IMR-90 (cell line): ENCODE data around the gene RAI2. TPM values are rescaled to one million over a fixed set of nuclear protein-coding genes. Genes with fewer than 3 reads are reported as not detected.

Source experiments
- ATAC-seq: fragments of 200-7000 bp; cut with Tn5 transposase; 2 replicates; pipeline ENCODE4 v1.9.1; 2020; ENCODE audit warnings: low read depth, mild to moderate bottlenecking, moderate library complexity
- BruUV-seq: library from RNA; stranded (reverse); fragments of 400-500 nt; replicated peaks from 2 replicates; lab custom pipeline; 2021; lab: Mats Ljungman, UMichigan
- CTCF ChIA-PET: fragments of 300-600 bp; formaldehyde crosslinking; extraction: SDS; loops from one replicate; lab custom pipeline; 2021; ENCODE audit warnings: antibody characterized with exemption; lab: Yijun Ruan, JAX
- POLR2A ChIA-PET: fragments of 300-600 bp; sonication (Branson Sonifier 250); formaldehyde crosslinking; loops from one replicate; lab custom pipeline; 2022; ENCODE audit warnings: antibody characterized with exemption; ENCODE audit not compliant: unreplicated experiment; lab: Charles Lee
- DNase-seq: peaks from one replicate; pipeline ENCODE4 v3.0.0; 2013
- H2AFZ ChIP-seq: replicated peaks from 2 replicates; pipeline ENCODE3; 2013; ENCODE audit warnings: low read length, mild to moderate bottlenecking; ENCODE audit not compliant: poor library complexity
- H2AK5ac ChIP-seq: 2 replicates; pipeline ENCODE4 v1.6.1; 2013; ENCODE audit warnings: low read depth, low read length, inconsistent platforms
- H2AK9ac ChIP-seq: replicated peaks from 2 replicates; pipeline ENCODE3; 2013; ENCODE audit warnings: mild to moderate bottlenecking, low read depth, low read length, moderate library complexity; ENCODE audit not compliant: poor library complexity
- H2BK120ac ChIP-seq: 2 replicates; pipeline ENCODE4 v1.6.1; 2013; ENCODE audit warnings: low read depth, low read length, inconsistent platforms
- H2BK15ac ChIP-seq: 3 replicates; pipeline ENCODE4 v1.6.1; 2013; ENCODE audit warnings: low read depth, low read length, inconsistent platforms
- H2BK20ac ChIP-seq: 2 replicates; pipeline ENCODE4 v1.6.1; 2013; ENCODE audit warnings: low read depth, mild to moderate bottlenecking, inconsistent platforms, low read length, moderate library complexity
- H2BK5ac ChIP-seq: 2 replicates; pipeline ENCODE4 v1.6.1; 2013; ENCODE audit warnings: mild to moderate bottlenecking, low read depth, low read length, inconsistent platforms; ENCODE audit not compliant: poor library complexity, severe bottlenecking
- H3K14ac ChIP-seq: replicated peaks from 2 replicates; pipeline ENCODE4 v1.6.1; 2013; ENCODE audit warnings: low read depth, low read length, inconsistent platforms
- H3K18ac ChIP-seq: 2 replicates; pipeline ENCODE4 v1.6.1; 2013; ENCODE audit warnings: low read depth, low read length, control low read depth
- H3K23ac ChIP-seq: 2 replicates; pipeline ENCODE4 v1.6.1; 2013; ENCODE audit warnings: low read depth, low read length, inconsistent platforms
- H3K27ac ChIP-seq: 2 replicates; pipeline ENCODE4 v1.5.1; 2013; ENCODE audit warnings: mild to moderate bottlenecking, control low read depth, low read length; ENCODE audit not compliant: insufficient read depth
- H3K27me3 ChIP-seq: 2 replicates; pipeline ENCODE4 v1.6.1; 2013; ENCODE audit warnings: low read length; ENCODE audit not compliant: control insufficient read depth, insufficient read depth
- H3K36me3 ChIP-seq: 2 replicates; pipeline ENCODE4 v1.6.1; 2013; ENCODE audit warnings: low read length, mixed read lengths; ENCODE audit not compliant: control insufficient read depth, insufficient read depth
- H3K4ac ChIP-seq: 2 replicates; pipeline ENCODE4 v1.6.1; 2013; ENCODE audit warnings: low read depth, low read length, inconsistent platforms
- H3K4me1 ChIP-seq: 2 replicates; pipeline ENCODE4 v1.6.1; 2013; ENCODE audit warnings: low read length, mixed read lengths; ENCODE audit not compliant: control insufficient read depth, insufficient read depth
- H3K4me2 ChIP-seq: 2 replicates; pipeline ENCODE4 v1.6.1; 2013; ENCODE audit warnings: low read depth, mild to moderate bottlenecking, control low read depth, low read length, moderate library complexity
- H3K4me3 ChIP-seq: 2 replicates; pipeline ENCODE4 v1.5.1; 2013; ENCODE audit warnings: low read depth, mild to moderate bottlenecking, control low read depth, low read length, moderate library complexity; ENCODE audit not compliant: insufficient read depth
- H3K56ac ChIP-seq: 2 replicates; pipeline ENCODE4 v1.6.1; 2013; ENCODE audit warnings: low read length, inconsistent platforms; ENCODE audit not compliant: insufficient read depth; ENCODE audit errors: extremely low read depth
- H3K79me1 ChIP-seq, 2 experiments: 2 replicates each; pipeline ENCODE4 v1.6.1; 2013; ENCODE audit warnings: low read length in 2 of 2, inconsistent platforms in 1 of 2, low read depth in 1 of 2
- H3K9ac ChIP-seq: 2 replicates; pipeline ENCODE4 v1.6.1; 2013; ENCODE audit warnings: low read depth, low read length, control low read depth
- H3K9me1 ChIP-seq: 2 replicates; pipeline ENCODE4 v1.6.1; 2013; ENCODE audit warnings: low read length, inconsistent platforms; ENCODE audit not compliant: insufficient read depth
- H3K9me3 ChIP-seq: 2 replicates; pipeline ENCODE4 v1.6.1; 2013; ENCODE audit warnings: low read length; ENCODE audit not compliant: control insufficient read depth, insufficient read depth
- H4K20me1 ChIP-seq: 2 replicates; pipeline ENCODE4 v1.6.1; 2013; ENCODE audit warnings: low read length, inconsistent platforms; ENCODE audit not compliant: insufficient read depth
- H4K5ac ChIP-seq: 2 replicates; pipeline ENCODE4 v1.6.1; 2013; ENCODE audit warnings: mild to moderate bottlenecking, low read depth, low read length, control low read depth
- H4K8ac ChIP-seq, 2 experiments: 2 replicates each; pipeline ENCODE4 v1.6.1; 2013; ENCODE audit warnings: low read depth in 2 of 2, low read length in 2 of 2, control low read depth in 1 of 2, inconsistent platforms in 1 of 2
- H4K91ac ChIP-seq: 2 replicates; pipeline ENCODE4 v1.6.1; 2013; ENCODE audit warnings: low read depth, low read length, inconsistent platforms; ENCODE audit not compliant: insufficient read depth
- FOS ChIP-seq: fragments of 150-350 bp; IDR thresholded peaks from 2 replicates; pipeline ENCODE4 v1.6.1; 2016; ENCODE audit warnings: low read depth, low read length
- RCOR1 ChIP-seq: IDR thresholded peaks from 2 replicates; pipeline ENCODE4 v1.6.1; 2012; ENCODE audit warnings: mild to moderate bottlenecking, low read length, improper control_type of control experiment; ENCODE audit not compliant: insufficient replicate concordance
- WGBS, 2 experiments: methylation state at CpG; one replicate each; pipeline versions ENCODE4 v1.1.5 to v1.1.7; 2013; ENCODE audit warnings: missing lambda C conversion rate in 2 of 2; ENCODE audit not compliant: insufficient read length in 1 of 2; ENCODE audit errors: extremely low coverage in 2 of 2; 5-methylcytosine and 5-hydroxymethylcytosine counted together
- dilution Hi-C: fragments of 300-500 bp; cut with HindIII; formaldehyde crosslinking; loops from one replicate; pipeline ENCODE4 v1.14.3; 2018; ENCODE audit warnings: low sequenced_read_pairs; ENCODE audit not compliant: unreplicated experiment
- in situ Hi-C: fragments of 300-500 bp; cut with MboI; formaldehyde crosslinking; loops from 3 replicates; pipeline ENCODE4 v1.14.3; 2019; ENCODE audit warnings: low sequenced_read_pairs, inconsistent platforms, mixed read lengths
- intact Hi-C: fragments of 100-400 bp; cut with micrococcal nuclease; formaldehyde crosslinking; loops from 2 replicates; pipeline ENCODE4 v1.10.0; 2022
- polyA plus RNA-seq, 3 experiments: library from polyadenylated mRNA; depleted of rRNA; stranded (reverse); fragments of >200 nt; gene quantifications; 2 replicates each; pipeline ENCODE4 v1.2.3, GENCODE V29; 2012; ENCODE audit warnings: low replicate concordance in 1 of 3
- total RNA-seq: library from RNA; depleted of rRNA; stranded (reverse); fragments of >200 nt; gene quantifications from 2 replicates; pipeline ENCODE4 v1.2.3, GENCODE V29; 2012

RAI2 gene
- total and polyA plus RNA-seq, 2 of the 4 experiments (the other 2 are of a cell fraction), result 0.07 TPM; not detected in 1

DNA sequence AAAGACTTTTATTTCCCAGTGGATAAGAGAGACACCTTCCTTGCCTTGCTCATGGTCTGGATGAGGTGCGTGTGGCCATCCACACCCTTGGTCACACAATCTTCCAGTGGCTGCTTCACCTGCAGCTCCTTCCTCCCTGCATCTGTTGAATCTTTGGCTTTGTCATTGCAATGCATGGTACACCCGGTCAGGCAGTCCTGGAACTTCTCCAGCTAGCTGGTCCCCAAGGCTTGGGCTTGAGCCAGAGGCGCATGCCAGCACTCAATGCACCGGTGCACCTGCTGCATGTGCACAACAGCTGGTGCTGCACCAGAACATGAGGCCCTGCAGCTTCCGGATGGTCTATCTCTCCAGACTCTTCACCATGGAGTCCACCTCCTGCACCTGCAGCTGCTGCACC, 92.1 kb downstream of the RAI2 start:
- no peak overlapping the region for H3K27ac ChIP-seq
- TF ChIP-seq FOS (no peak), RCOR1 (no peak)
- in situ Hi-C loops, result loop anchor here (25.0 kb wide), 1 partner anchor 593 kb away; the partner anchor contains the start of gene SCML2
- H3K4me2 ChIP-seq, result no peak overlapping the region
- no peaks in the 10 kb centered on the region for H3K9me1 ChIP-seq
- no peaks in the 10 kb centered on the region for H3K9me3 ChIP-seq
- no peak overlapping the region for H3K18ac ChIP-seq
- H4K5ac ChIP-seq, result no peak overlapping the region
- no peak overlapping the region for H2BK20ac ChIP-seq
- ATAC-seq (no peak), DNase-seq (no peak)
- no peak overlapping the region for H3K56ac ChIP-seq
- intact Hi-C loops, result no loop called here
- H4K20me1 ChIP-seq, result no peaks in the 10 kb centered on the region
- no peak overlapping the region for H4K8ac ChIP-seq
- dilution Hi-C loops, result no loop called here
- H3K4me3 ChIP-seq, result no peak overlapping the region
- no peak overlapping the region for H2BK15ac ChIP-seq
- H2AK9ac ChIP-seq, result no peak overlapping the region
- no peaks in the 10 kb centered on the region for H3K36me3 ChIP-seq
- H3K14ac ChIP-seq, result no peak overlapping the region
- H3K27me3 ChIP-seq, result peaks cover 9% of the 10 kb centered on the region
- POLR2A ChIA-PET, result no interaction called here
- no peak overlapping the region for H2BK5ac ChIP-seq
- WGBS, 2 experiments, result 60% methylated on average over 4 of the region's 5 CpGs; no CpG with 5 or more reads in 1 of the 2 experiments
- H3K79me1 ChIP-seq, result no peaks in the 10 kb centered on the region
- no peak overlapping the region for H2AK5ac ChIP-seq
- no peak overlapping the region for H2BK120ac ChIP-seq
- H4K91ac ChIP-seq, result no peak overlapping the region
- H3K4me1 ChIP-seq, result no peaks in the 10 kb centered on the region
- H3K9ac ChIP-seq, result no peak overlapping the region
- no peak overlapping the region for H3K4ac ChIP-seq
- no TSS peak for BruUV-seq
- no peak overlapping the region for H2AFZ ChIP-seq
- no peak overlapping the region for H3K23ac ChIP-seq
- CTCF ChIA-PET, result no interaction called here
